T-helper 22 cell (primary cell): ENCODE results near the gene SLC12A9.

Source experiments
- DNase-seq: peaks from one replicate; pipeline ENCODE4 v3.0.0-alpha.2; 2020; ENCODE audit warnings: low read depth

SLC12A9 gene

DNA sequence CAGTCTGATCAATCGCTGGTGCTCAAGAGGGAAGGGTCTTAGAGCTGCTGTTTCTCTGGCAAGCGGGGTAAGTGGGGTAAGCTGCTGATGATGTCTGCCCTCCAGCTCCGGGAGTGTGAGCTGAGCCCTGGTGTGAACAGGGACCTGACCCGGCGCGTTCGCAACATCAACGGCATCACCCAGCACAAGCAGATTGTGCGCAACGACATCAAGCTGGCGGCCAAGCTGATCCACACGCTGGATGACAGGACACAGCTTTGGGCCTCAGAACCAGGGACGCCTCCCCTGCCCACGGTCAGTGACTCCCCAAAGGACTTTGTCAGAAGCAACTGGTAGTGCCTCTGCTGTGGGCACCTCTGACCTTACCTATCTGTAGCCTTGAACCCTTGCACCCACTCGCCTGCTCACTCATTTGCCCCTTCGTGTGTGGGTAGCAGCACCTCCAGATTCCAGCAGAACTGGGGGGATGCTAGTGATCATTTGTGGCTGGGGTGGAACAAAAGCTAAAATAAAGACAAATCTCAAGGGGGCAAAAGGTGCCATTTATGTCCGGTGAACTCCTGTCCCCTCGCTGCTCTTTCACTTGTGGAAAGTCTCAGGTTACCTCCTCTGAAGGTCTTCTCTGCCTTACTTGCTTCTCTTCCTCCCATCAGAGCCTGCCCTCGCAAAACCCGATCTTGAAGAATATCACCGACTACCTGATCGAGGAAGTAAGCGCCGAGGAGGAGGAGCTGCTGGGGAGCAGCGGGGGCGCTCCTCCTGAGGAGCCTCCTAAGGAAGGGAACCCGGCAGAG is 33.8 kb downstream of the SLC12A9 start:
- no peak for DNase-seq

GRCh38 chr7:100886936-100887515 is 34.5 kb downstream of the SLC12A9 start:
- no peak for DNase-seq

DNA sequence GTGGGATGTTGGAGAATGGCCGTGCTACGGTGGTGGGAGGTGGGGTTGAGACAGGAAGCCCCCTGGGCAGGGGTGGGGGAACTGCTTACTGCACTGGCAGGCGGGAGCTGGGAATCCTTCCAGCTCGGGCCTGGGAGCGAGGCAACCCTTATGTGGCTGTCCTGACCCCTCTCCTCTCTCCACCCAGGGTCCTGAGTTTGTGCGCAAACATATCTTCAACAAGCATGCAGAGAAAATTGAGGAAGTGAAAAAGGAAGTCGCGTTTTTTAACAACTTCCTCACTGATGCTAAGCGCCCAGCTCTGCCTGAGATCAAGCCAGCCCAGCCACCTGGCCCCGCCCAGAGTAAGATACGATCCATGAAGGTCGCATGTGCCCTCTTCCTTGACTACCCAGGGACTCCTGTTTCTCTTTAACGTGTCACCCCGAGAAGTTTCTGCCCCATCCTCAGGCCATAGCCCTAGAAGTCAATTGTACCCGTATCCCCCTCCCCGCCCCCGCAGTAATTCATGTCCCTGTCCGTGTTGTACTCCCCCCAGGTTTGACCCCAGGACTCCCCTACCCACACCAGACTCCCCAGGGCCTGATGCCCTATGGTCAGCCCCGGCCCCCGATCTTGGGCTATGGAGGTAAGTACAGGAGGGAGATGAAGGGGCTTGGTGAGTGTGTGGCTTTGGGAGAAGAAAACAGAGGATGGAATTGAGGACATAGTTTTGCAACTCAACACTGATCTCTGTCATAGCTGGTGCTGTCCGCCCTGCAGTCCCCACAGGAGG is 35.2 kb downstream of the SLC12A9 start:
- DNase-seq: peak; percentile 57

GRCh38 chr7:100888291-100888987 is 35.9 kb downstream of the SLC12A9 start:
- DNase-seq: no peak

- no peak for DNase-seq
Measured at GRCh38 chr7:100888988-100889750, 36.7 kb downstream of the SLC12A9 start, which contains the start of gene UFSP1. TSS of gene UFSP1 (minus strand) at chr7:100889715. CDS start at chr7:100889271, 444 bp downstream.

GRCh38 chr7:100890653-100891567 is 38.4 kb downstream of the SLC12A9 start:
- no peak for DNase-seq

DNA sequence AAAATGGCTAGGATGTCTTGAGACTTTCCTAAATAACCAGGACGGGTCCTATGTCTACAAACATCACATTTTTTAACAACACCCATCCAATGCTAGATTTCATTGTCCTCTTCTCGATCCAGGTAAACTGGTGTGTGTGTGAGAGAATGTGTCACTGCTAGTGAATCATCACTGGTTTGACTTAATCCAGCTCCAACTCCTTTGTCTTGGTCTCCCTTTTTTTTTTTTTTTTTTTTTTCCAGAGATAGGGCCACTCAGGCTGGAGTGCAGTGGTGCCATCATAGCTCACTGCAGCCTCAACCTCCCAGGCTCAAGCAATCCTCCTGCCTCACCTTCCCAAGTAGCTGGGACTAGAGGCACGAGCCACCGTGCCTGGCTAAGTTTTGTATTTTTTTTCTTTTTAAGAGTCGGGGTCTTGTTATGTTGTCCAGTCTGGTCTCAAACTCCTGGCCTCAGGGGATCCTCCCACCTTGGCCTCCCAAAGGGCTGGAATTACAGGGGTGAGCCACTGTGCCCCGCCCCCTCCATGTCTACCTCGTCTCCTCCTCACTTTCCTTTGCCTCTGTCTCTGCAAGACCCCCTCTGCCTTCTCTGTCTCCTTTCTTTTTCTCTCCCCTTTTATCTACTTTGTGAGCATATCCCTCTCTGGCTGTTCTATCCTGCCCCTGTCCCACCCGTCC is 39.2 kb downstream of the SLC12A9 start:
- no peak for DNase-seq

DNA sequence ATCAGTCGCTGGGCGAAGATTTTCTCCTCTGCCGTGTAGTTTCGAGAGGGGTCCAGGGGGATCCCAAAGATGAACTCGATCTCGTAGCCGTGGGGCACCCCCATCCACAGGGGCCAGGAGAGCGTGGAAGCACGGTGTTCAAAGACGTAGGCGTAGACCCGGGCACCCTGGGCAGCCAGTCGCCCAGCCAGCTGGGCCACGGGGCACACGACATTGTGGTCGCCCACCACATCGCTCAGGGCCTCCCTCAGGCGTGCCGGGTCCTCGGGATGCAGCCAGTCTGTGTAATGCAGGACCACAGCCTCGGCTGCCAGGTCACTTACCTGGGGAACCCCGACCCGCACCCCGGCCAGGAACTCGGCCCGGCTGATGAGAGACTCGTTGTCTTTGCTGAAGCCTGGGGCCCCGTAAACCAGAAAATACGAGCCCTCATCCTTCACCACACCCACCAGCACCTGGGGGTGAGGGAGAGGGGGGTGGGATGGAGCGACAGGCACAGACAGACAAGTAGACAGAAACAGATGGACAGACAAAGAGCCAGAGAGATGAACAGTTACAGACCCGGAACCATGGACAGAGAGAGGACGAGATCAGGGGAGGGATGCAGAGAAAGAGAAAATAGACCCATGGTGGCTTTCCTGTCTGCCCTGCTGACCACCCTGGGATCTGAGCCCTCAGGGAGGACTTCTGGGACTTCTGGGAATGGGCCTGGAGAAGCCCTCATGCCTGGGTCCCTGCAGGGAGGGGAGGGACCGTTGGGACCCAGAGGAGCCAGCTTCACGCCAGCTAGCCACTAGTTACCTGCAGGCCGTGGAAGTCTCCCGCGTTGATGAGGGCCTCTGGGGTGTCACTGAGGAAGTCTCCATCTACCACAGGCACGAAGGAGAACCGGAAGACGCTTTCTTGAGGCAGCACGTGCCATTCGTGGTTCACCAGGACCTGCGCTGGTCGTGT is 40.1 kb downstream of the SLC12A9 start:
- no peak for DNase-seq

DNA sequence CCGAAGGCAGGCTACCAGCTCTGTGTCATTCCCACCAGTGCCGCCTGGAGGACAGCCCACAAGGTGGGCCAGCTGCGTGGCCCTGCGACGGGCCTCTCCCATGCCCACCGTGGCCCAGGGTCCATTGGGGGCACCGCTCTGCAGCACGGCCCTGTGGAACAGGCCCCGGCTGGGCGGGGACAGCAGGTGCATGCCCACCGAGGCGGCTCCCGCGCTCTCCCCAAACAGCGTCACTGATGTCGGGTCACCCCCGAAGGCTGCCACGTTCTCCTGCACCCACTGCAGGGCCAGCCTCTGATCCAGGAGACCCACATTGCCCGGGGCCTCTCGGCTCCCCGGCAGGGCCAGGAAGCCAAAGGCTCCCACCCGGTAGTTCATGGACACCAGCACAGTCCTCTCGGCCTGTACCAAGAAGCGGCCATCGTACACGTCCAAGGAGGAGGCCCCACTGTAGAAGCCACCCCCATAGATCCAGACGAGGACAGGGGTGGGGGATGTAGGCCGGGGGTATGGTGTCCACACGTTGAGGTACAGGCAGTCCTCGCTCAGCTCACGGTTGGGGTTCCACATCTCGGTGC is 40.9 kb downstream of the SLC12A9 start:
- no peak for DNase-seq

DNA sequence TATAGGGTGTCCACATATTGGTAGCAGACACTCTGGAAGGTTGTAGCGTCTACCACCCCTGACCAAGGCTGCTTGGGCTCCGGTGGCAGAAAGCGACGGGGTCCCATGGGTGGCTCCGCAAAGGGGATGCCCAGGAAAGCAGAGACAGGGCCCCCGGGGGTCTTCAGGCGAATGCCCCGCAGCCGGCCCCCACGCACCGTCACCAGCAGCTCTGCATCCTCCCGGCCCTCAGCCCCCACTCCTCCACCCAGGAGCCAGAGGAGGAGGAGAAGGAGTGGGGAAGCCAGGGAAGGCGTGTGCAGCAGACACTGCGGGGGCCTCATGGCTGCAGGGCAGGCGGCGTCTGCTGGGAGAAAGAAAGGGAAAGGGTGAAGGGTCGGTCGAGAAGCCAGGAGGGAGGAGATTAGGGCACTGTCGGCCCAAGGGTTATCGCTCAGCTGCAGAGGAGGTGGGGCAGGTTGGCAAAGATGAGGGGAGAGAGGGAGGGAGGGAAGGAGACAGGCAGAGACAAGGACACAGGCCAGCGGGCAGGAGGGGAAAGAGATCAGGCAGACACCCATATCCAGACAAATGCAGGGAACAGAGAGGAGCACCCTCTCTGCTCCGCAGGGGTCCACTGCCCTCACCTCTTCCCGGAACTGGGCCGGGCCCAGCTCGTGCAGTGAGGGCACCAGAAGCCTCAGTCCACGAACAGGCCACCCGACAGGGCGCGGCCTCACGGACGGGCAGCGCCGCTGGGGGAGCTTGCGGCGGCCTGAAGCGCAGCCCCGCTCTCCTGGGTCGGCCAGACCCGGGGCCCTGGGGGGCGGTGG is 41.6 kb downstream of the SLC12A9 start:
- DNase-seq: no peak

- peak; percentile 17 for DNase-seq
Measured at GRCh38 chr7:100894860-100895700, 42.6 kb downstream of the SLC12A9 start.

- DNase-seq: no peak
Measured at GRCh38 chr7:100895701-100895955, 43.1 kb downstream of the SLC12A9 start, which contains the start of gene ACHE. TSS of gene ACHE (minus strand) at chr7:100895888. CDS start at chr7:100894232, 1,656 bp downstream.

DNA sequence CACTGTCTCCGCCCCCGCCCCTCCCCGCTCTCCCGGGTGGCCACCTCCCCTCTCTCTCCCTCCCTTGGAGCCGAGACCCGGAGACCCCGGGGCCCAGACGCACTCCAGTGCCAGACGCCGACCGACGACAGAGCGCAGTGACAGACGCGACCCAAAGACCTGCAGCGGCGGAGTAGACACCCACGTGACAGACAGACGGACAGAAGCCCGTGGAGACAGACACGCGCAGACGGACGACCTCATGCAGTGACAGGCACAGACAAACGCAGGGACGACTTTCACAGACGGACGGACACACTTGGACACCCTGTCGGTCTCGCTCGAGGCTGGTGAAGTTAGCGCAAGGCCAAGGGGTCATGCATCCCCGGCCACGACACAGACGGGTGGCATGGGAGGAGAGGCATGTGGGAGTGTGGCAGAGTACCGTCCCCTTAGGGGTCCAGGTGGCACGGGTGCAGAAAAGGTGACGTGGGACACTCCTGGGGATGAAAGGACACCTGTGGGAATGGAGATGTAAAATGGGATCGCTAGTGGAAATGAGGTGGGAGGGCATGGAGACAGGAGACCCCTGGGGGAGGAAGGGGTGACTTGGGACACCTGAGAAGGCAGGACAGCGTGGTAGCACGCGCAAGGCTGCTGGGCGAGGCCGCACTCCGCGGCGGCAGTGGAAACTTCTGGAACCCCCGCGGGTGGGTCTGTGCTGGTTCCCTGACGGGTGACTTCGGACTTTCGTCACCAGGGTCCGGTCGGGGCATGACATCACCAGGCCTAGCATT is 43.6 kb downstream of the SLC12A9 start:
- no peak for DNase-seq

DNA sequence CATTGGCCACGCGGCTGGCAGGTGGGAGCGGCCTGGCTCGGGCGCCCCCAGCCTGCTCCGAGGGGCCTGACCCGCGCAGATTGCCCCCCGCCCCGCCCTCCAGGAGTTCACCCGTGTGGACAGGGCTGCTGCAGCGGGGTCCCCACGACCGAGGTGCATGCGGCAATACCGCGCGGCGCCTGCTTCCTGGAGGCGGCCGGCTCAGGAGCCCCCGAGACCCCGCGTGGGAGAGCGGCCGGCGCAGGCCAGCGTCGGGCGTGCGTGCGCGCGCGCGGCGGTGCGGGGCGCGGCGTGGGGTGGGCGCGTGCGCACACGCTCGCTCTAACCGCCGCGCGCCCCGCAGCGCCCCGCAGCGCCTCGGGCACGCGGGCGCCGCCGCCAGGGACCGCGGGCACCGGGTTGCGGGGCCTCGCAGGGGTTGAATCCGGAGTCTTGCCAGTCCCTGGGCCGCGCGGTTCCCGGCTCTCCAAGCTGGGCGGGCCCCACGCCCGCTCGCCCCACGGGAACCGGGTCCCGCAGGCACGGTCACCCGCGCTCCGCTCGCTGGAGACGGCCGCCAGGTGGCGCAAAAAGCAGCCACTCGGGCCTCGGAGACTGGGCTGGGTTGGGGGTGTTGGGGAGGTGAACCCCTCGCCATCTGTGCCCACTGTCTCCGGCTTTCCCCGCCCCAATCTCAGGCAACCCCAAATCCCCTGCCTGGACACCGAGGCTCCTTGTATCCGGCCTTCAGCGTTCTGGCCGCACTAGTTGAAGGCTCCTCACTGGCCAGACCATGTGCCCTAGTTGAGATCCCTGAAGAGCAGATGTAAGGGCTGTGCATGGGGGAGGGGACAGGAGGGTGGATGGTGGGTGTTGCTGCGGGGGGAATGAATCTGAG is 44.5 kb downstream of the SLC12A9 start:
- DNase-seq: peak; percentile 29
